Measurements from ENCODE around the gene MED12L.

MED12L gene

DNA sequence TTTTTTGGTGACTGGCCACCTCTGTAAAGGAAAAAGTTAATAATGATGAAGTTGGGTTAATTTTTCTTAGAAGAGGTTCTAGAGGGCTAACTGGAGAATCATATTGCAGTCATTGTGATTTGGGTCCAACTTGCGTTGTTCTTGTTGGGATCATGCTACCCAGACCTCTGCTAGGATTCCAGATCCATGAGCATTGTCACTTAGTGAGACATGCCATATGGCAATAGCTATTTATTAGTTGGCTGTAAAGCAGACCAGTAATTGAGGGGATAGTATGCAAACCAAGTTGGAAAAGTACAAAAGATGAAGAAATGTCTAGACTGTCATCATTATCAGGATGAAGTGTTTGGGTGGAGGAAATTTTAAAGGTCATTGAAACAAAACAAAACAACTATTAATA lies 329.8 kb downstream of the MED12L start:
- Histone ChIP-seq H3F3A (ENCODE audit: insufficient read depth, low read length) (no peaks in the 10 kb centered on the region), H3K27ac (ENCODE audit: low read length) (no peak overlapping the region), H3K4me3 (ENCODE audit: low read length) (no peak overlapping the region), H3K36me3 (replicated peaks; ENCODE audit: insufficient read depth, low read length) (no peaks in the 10 kb centered on the region), H3K4me2 (ENCODE audit: low read depth, low read length) (no peak overlapping the region), H4K20me1 (ENCODE audit: insufficient read depth, low read length) (no peaks in the 10 kb centered on the region), H3K9me3 (replicated peaks; ENCODE audit: insufficient read depth, low read length) (no peaks in the 10 kb centered on the region), H3K79me2 (ENCODE audit: low read length) (no peaks in the 10 kb centered on the region), H2AFZ (ENCODE audit: low read length) (no peak overlapping the region), H3K9me2 (replicated peaks; ENCODE audit: insufficient read depth, low read length) (no peaks in the 10 kb centered on the region), H3K27me3 (replicated peaks; ENCODE audit: insufficient read depth, low read length) (no peaks in the 10 kb centered on the region), H3K4me1 (ENCODE audit: low read length) (no peaks in the 10 kb centered on the region), H3K9ac (ENCODE audit: low read length) (no peak overlapping the region)
- TF ChIP-seq CTCF (IDR thresholded peaks at IDR 0.05; ENCODE audit: low read length) = no peak
- no peak for TF ChIP-seq EZH2phosphoT487 (IDR thresholded peaks at IDR 0.05; ENCODE audit: low read length)
- TF ChIP-seq EZH2 (optimal IDR thresholded peaks at IDR 0.05; ENCODE audit: low read depth, low read length) = no peak
- DNase-seq = no peak

GRCh38 chr3:151419806-151420205 lies 334.3 kb downstream of the MED12L start:
- Histone ChIP-seq H3K36me3 (replicated peaks; ENCODE audit: insufficient read depth, low read length) (no peaks in the 10 kb centered on the region), H3K4me3 (ENCODE audit: low read length) (no peak overlapping the region), H3K27me3 (replicated peaks; ENCODE audit: insufficient read depth, low read length) (no peaks in the 10 kb centered on the region), H3K79me2 (ENCODE audit: low read length) (no peaks in the 10 kb centered on the region), H3K9ac (ENCODE audit: low read length) (no peak overlapping the region), H3K4me2 (ENCODE audit: low read depth, low read length) (no peak overlapping the region), H3K9me3 (replicated peaks; ENCODE audit: insufficient read depth, low read length) (no peaks in the 10 kb centered on the region), H2AFZ (ENCODE audit: low read length) (no peak overlapping the region), H3K27ac (ENCODE audit: low read length) (no peak overlapping the region), H3K4me1 (ENCODE audit: low read length) (no peaks in the 10 kb centered on the region), H4K20me1 (ENCODE audit: insufficient read depth, low read length) (no peaks in the 10 kb centered on the region), H3K9me2 (replicated peaks; ENCODE audit: insufficient read depth, low read length) (no peaks in the 10 kb centered on the region), H3F3A (ENCODE audit: insufficient read depth, low read length) (no peaks in the 10 kb centered on the region)
- no peak for TF ChIP-seq EZH2 (optimal IDR thresholded peaks at IDR 0.05; ENCODE audit: low read depth, low read length)
- no peak for TF ChIP-seq CTCF (IDR thresholded peaks at IDR 0.05; ENCODE audit: low read length)
- TF ChIP-seq EZH2phosphoT487 (IDR thresholded peaks at IDR 0.05; ENCODE audit: low read length) = no peak
- no peak for DNase-seq

DNA sequence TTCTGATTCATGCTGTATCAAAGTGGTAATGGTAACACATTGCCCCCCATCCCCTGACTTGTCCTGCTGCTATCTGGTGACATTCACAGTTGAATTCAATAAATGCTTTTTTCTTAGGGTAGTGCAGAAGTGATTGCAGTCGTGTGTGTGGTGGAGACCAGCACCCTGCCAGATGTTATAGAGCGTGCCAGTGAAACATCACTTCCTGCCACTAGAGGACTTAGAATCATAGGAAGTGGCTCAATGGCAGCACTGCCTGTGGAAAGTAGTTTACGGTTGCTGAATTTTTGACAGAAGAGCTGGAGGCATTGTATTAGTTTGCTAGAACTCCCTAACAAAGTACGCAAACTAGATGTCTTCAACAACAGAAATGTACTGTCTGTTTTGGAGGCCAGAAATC lies 336.5 kb downstream of the MED12L start:
- Histone ChIP-seq H3K9me2 (replicated peaks; ENCODE audit: insufficient read depth, low read length) (no peaks in the 10 kb centered on the region), H3F3A (ENCODE audit: insufficient read depth, low read length) (no peaks in the 10 kb centered on the region), H3K9ac (ENCODE audit: low read length) (no peak overlapping the region), H3K4me1 (ENCODE audit: low read length) (no peaks in the 10 kb centered on the region; the same call in 1 of the 2 replicates), H3K4me2 (ENCODE audit: low read depth, low read length) (no peak overlapping the region), H4K20me1 (ENCODE audit: insufficient read depth, low read length) (no peaks in the 10 kb centered on the region), H3K27me3 (replicated peaks; ENCODE audit: insufficient read depth, low read length) (no peaks in the 10 kb centered on the region), H3K4me3 (ENCODE audit: low read length) (no peak overlapping the region), H3K79me2 (ENCODE audit: low read length) (no peaks in the 10 kb centered on the region), H2AFZ (ENCODE audit: low read length) (no peak overlapping the region), H3K9me3 (replicated peaks; ENCODE audit: insufficient read depth, low read length) (no peaks in the 10 kb centered on the region), H3K36me3 (replicated peaks; ENCODE audit: insufficient read depth, low read length) (no peaks in the 10 kb centered on the region), H3K27ac (ENCODE audit: low read length) (no peak overlapping the region)
- TF ChIP-seq CTCF (IDR thresholded peaks at IDR 0.05; ENCODE audit: low read length) (no peak), EZH2phosphoT487 (IDR thresholded peaks at IDR 0.05; ENCODE audit: low read length) (no peak)
- DNase-seq = no peak
